ENCODE measurements around the gene ALG12. TPM values are rescaled to one million over a fixed set of nuclear protein-coding genes. Genes with fewer than 3 reads are reported as not detected.

Gene ALG12
- total and polyA plus RNA-seq, 4 donors, result 3.0 to 18.7 (median 13.5) TPM

- no peaks in the 10 kb centered on the region for H3K4me1 ChIP-seq (ENCODE audit: control insufficient read depth in 1 of 2, insufficient read depth in 2 of 2, low read length in 2 of 2)
- H3K4me3 ChIP-seq (ENCODE audit: low read length in 2 of 2), result no peak overlapping the region
- H3K27ac ChIP-seq (ENCODE audit: low read depth in 1 of 2, low read length in 2 of 2), result no peak overlapping the region
- peaks cover 4% of the 10 kb centered on the region for H3K9me3 ChIP-seq (ENCODE audit: control insufficient read depth, low read length)
- no peak for ATAC-seq (ENCODE audit: low FRiP score)
- intact Hi-C loops (cut with DNase I), result no loop called here
- DNase-seq, result no peak
- peaks cover 0 to 2% of the 10 kb centered on the region in 2 donors for H3K36me3 ChIP-seq (ENCODE audit: control insufficient read depth in 1 of 2, insufficient read depth in 2 of 2, low read length in 1 of 2)
- H3K27me3 ChIP-seq (ENCODE audit: control insufficient read depth in 1 of 2, insufficient read depth in 2 of 2, low read length in 1 of 2), result no peaks in the 10 kb centered on the region
- WGBS, 2 donors, result 93 to 95% methylated on average over 4 of the region's 4 CpGs
These were observed 25.2 kb downstream of the ALG12 start for GRCh38 chr22:49893025-49893424.

- Histone ChIP-seq H3K9me3 (ENCODE audit: control insufficient read depth, low read length) (peaks cover 4% of the 10 kb centered on the region), H3K36me3 (ENCODE audit: control insufficient read depth in 1 of 2, insufficient read depth in 2 of 2, low read length in 1 of 2) (peaks cover 0 to 2% of the 10 kb centered on the region in 2 donors), H3K4me1 (ENCODE audit: control insufficient read depth in 1 of 2, insufficient read depth in 2 of 2, low read length in 2 of 2) (no peaks in the 10 kb centered on the region), H3K4me3 (ENCODE audit: low read length in 2 of 2) (no peak overlapping the region), H3K27ac (ENCODE audit: low read depth in 1 of 2, low read length in 2 of 2) (no peak overlapping the region), H3K27me3 (ENCODE audit: control insufficient read depth in 1 of 2, insufficient read depth in 2 of 2, low read length in 1 of 2) (no peaks in the 10 kb centered on the region)
- no peak for ATAC-seq (ENCODE audit: low FRiP score)
- intact Hi-C loops (cut with DNase I), result no loop called here
- peak in 1 of 2 donors; percentile 25 for DNase-seq
- WGBS, 2 donors, result 94 to 96% methylated on average over 4 of the region's 4 CpGs
These were observed 25.9 kb downstream of the ALG12 start for GRCh38 chr22:49892226-49892899.

DNA sequence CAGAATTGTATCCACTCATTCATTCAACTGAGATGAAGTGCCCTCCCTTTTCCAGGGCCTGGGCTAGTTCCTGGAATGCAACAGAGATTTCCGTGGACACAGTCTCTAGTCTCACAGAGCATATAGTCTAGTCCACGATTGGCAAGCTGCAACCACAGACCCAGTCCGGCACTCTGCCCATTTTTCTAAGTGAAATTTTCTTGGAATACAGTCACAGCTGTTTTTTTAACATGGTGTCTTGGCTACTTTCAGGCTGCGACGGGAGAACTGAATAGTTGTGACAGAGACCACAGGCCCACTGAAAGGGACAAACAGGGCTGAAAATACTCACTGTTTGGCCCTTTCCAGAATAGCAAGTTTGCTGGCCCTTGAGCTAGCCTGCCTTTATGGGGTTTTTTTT is 29.2 kb downstream of the ALG12 start:
- 51 to 57% methylated on average over 5 of the region's 5 CpGs for WGBS, 2 donors
- H3K4me1 ChIP-seq (ENCODE audit: control insufficient read depth in 1 of 2, insufficient read depth in 2 of 2, low read length in 2 of 2), result no peaks in the 10 kb centered on the region
- H3K27me3 ChIP-seq (ENCODE audit: control insufficient read depth in 1 of 2, insufficient read depth in 2 of 2, low read length in 1 of 2), result no peaks in the 10 kb centered on the region
- H3K4me3 ChIP-seq (ENCODE audit: low read length in 2 of 2), result no peak overlapping the region
- peaks cover 4% of the 10 kb centered on the region for H3K9me3 ChIP-seq (ENCODE audit: control insufficient read depth, low read length)
- no peak for DNase-seq
- no peak for ATAC-seq (ENCODE audit: low FRiP score)
- peaks cover 0 to 2% of the 10 kb centered on the region in 2 donors for H3K36me3 ChIP-seq (ENCODE audit: control insufficient read depth in 1 of 2, insufficient read depth in 2 of 2, low read length in 1 of 2)
- intact Hi-C loops (cut with DNase I), result no loop called here
- no peak overlapping the region for H3K27ac ChIP-seq (ENCODE audit: low read depth in 1 of 2, low read length in 2 of 2)

DNA sequence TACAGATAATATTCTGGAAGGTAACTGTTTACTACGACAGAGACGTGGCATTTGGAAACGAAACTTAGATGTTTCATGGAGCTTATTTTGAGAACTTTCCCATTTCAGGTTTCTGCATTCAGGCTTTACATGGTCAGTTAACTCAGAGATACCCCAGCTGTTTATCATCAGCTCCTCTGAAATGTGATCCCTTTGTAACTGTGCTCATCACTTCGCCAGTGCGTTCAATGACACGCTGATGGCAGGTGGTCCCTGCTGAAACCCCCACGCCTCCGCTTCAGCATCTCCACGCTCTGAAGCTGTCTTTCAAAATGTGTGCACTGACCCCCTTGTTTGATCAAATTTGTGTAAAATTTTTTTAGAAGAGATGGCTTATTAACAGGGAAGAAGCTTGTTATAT is 30.5 kb downstream of the ALG12 start:
- Histone ChIP-seq H3K4me3 (ENCODE audit: low read length in 2 of 2) (no peak overlapping the region), H3K36me3 (ENCODE audit: control insufficient read depth in 1 of 2, insufficient read depth in 2 of 2, low read length in 1 of 2) (peaks cover 0 to 2% of the 10 kb centered on the region in 2 donors), H3K27me3 (ENCODE audit: control insufficient read depth in 1 of 2, insufficient read depth in 2 of 2, low read length in 1 of 2) (no peaks in the 10 kb centered on the region), H3K27ac (ENCODE audit: low read depth in 1 of 2, low read length in 2 of 2) (no peak overlapping the region), H3K9me3 (ENCODE audit: control insufficient read depth, low read length) (peaks cover 4% of the 10 kb centered on the region), H3K4me1 (ENCODE audit: control insufficient read depth in 1 of 2, insufficient read depth in 2 of 2, low read length in 2 of 2) (no peaks in the 10 kb centered on the region)
- 95 to 96% methylated on average over 9 of the region's 9 CpGs for WGBS, 2 donors
- intact Hi-C loops (cut with DNase I), result no loop called here
- ATAC-seq (ENCODE audit: low FRiP score) (no peak), DNase-seq (no peak)

DNA sequence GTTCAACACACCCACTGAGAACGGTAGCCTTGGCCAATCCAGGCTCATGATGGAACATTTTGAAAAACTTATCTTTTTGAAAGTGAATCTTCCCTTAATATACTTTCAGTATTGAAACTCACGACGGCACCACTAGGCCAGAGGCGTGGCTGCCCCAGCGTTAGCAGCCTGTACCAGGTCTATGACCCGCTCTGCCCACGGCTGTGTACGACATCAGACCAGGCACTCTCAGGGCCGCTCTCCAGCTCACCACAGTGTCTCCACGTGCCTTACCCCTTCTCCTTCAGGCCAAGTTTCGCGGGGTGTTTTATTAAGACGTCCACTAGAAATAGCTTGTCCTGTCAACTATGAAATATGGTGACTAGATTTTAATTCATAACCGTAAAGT is 31.2 kb downstream of the ALG12 start:
- intact Hi-C loops (cut with DNase I), result no loop called here
- ATAC-seq (ENCODE audit: low FRiP score) (no peak), DNase-seq (no peak)
- Histone ChIP-seq H3K9me3 (ENCODE audit: control insufficient read depth, low read length) (peaks cover 4% of the 10 kb centered on the region), H3K4me3 (ENCODE audit: low read length in 2 of 2) (no peak overlapping the region), H3K27ac (ENCODE audit: low read depth in 1 of 2, low read length in 2 of 2) (no peak overlapping the region), H3K27me3 (ENCODE audit: control insufficient read depth in 1 of 2, insufficient read depth in 2 of 2, low read length in 1 of 2) (no peaks in the 10 kb centered on the region), H3K36me3 (ENCODE audit: control insufficient read depth in 1 of 2, insufficient read depth in 2 of 2, low read length in 1 of 2) (no peaks in the 10 kb centered on the region), H3K4me1 (ENCODE audit: control insufficient read depth in 1 of 2, insufficient read depth in 2 of 2, low read length in 2 of 2) (no peaks in the 10 kb centered on the region)
- 92% methylated on average over 14 of the region's 14 CpGs for WGBS, 2 donors

GRCh38 chr22:49886346-49887063 is 31.7 kb downstream of the ALG12 start:
- H3K4me3 ChIP-seq (ENCODE audit: low read length in 2 of 2), result no peak overlapping the region
- no peaks in the 10 kb centered on the region for H3K36me3 ChIP-seq (ENCODE audit: control insufficient read depth in 1 of 2, insufficient read depth in 2 of 2, low read length in 1 of 2)
- WGBS, 2 donors, result 98% methylated on average over 41 of the region's 41 CpGs
- ATAC-seq (ENCODE audit: low FRiP score), result no peak
- H3K27ac ChIP-seq (ENCODE audit: low read depth in 1 of 2, low read length in 2 of 2), result no peak overlapping the region
- no peaks in the 10 kb centered on the region for H3K4me1 ChIP-seq (ENCODE audit: control insufficient read depth in 1 of 2, insufficient read depth in 2 of 2, low read length in 2 of 2)
- no peaks in the 10 kb centered on the region for H3K27me3 ChIP-seq (ENCODE audit: control insufficient read depth in 1 of 2, insufficient read depth in 2 of 2, low read length in 1 of 2)
- intact Hi-C loops (cut with DNase I), result no loop called here
- H3K9me3 ChIP-seq (ENCODE audit: control insufficient read depth, low read length), result peaks cover 4% of the 10 kb centered on the region
- DNase-seq, result no peak

- intact Hi-C loops (cut with DNase I), result no loop called here
- no peaks in the 10 kb centered on the region for H3K36me3 ChIP-seq (ENCODE audit: control insufficient read depth in 1 of 2, insufficient read depth in 2 of 2, low read length in 1 of 2)
- no peak overlapping the region for H3K4me3 ChIP-seq (ENCODE audit: low read length in 2 of 2)
- 98% methylated on average over 35 of the region's 35 CpGs for WGBS, 2 donors
- ATAC-seq (ENCODE audit: low FRiP score) (no peak), DNase-seq (no peak)
- no peaks in the 10 kb centered on the region for H3K4me1 ChIP-seq (ENCODE audit: control insufficient read depth in 1 of 2, insufficient read depth in 2 of 2, low read length in 2 of 2)
- H3K27ac ChIP-seq (ENCODE audit: low read depth in 1 of 2, low read length in 2 of 2), result no peak overlapping the region
- H3K27me3 ChIP-seq (ENCODE audit: control insufficient read depth in 1 of 2, insufficient read depth in 2 of 2, low read length in 1 of 2), result no peaks in the 10 kb centered on the region
- H3K9me3 ChIP-seq (ENCODE audit: control insufficient read depth, low read length), result peaks cover 4% of the 10 kb centered on the region
These were observed 32.4 kb downstream of the ALG12 start for GRCh38 chr22:49885881-49886280.

DNA sequence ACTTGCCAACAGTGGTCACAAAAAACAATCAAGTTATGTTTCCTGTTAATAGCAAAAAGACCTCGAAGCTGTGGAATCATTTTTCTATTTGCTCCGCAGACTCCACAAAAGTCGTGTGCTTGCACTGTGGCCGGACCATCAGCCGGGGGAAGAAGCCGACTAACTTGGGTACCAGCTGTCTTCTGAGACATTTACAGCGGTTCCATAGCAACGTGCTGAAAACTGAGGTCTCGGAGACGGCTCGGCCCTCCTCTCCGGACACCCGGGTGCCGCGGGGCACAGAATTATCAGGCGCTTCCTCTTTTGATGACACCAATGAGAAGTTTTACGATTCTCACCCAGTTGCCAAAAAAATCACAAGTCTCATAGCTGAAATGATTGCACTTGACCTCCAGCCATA is 33.0 kb downstream of the ALG12 start:
- DNase-seq, result no peak
- H3K9me3 ChIP-seq (ENCODE audit: control insufficient read depth, low read length), result peaks cover 5% of the 10 kb centered on the region
- ATAC-seq (ENCODE audit: low FRiP score), result no peak
- WGBS, 2 donors, result 97 to 98% methylated on average over 17 of the region's 17 CpGs
- H3K27ac ChIP-seq (ENCODE audit: low read depth in 1 of 2, low read length in 2 of 2), result no peak overlapping the region
- H3K27me3 ChIP-seq (ENCODE audit: control insufficient read depth in 1 of 2, insufficient read depth in 2 of 2, low read length in 1 of 2), result no peaks in the 10 kb centered on the region
- intact Hi-C loops (cut with DNase I), result no loop called here
- H3K4me1 ChIP-seq (ENCODE audit: control insufficient read depth in 1 of 2, insufficient read depth in 2 of 2, low read length in 2 of 2), result no peaks in the 10 kb centered on the region
- no peaks in the 10 kb centered on the region for H3K36me3 ChIP-seq (ENCODE audit: control insufficient read depth in 1 of 2, insufficient read depth in 2 of 2, low read length in 1 of 2)
- H3K4me3 ChIP-seq (ENCODE audit: low read length in 2 of 2), result no peak overlapping the region

All from aorta (tissue), 5 donors.